Measurements from ENCODE around the gene NKX6-1. TPM values are rescaled to one million over a fixed set of nuclear protein-coding genes. Genes with fewer than 3 reads are reported as not detected.

The NKX6-1 gene
- total and polyA plus RNA-seq, 2 donors (not counting 3 experiments of a cell fraction or from before 2014, with no cell fraction given), result not detected

DNA sequence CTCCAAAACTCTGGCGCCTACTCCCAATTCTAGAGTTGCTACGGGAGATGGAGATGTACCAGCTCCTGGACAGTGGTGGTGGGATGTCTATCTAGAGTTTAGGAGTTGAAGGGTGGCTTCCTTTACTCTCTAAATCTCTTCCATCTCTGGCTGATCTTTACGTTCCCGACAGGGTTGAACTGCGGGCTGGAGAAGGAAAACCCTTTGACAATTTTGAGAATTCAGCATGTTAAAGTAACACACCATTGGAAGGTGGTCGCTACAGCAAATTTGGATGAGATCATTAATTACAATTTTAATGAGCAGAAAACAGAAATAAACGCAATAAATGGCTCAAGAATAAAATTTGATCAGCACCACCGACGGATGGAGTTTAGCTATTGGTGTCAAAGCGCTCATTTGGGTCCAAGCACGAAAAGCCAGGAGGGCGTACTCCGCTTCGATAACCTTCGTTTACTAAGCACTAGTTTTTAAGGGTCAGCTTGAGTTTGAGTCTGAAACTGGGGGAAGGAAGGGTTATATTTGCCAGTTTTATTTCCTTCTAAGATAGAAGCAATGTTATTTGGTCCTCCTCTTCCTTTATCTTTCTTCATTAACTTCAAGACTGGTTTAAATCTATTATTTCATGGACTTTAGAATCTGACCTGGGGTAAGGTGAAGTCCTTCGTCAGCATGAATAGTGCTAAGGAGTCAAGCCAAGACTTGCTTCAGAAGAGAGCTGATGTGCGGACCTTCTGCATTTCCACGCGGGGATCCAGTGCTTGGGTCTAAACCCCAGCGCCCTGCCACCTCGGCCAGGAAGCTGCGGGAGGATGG lies 1.5 kb upstream of the NKX6-1 start:
- CTCF ChIA-PET, result no interaction called here
- H3K36me3 ChIP-seq (ENCODE audit: control insufficient read depth in 2 of 2, extremely low read depth in 1 of 2, insufficient read depth in 2 of 2, low read length in 2 of 2), result no peaks in the 10 kb centered on the region

More for the DNA sequence above, 1.5 kb upstream of the NKX6-1 start:
- DNase-seq (ENCODE audit: low read depth, low spot score) (no peak), FAIRE-seq (no peak)
- no TSS peak for BruUV-seq (replicated peaks)
- Histone ChIP-seq H3K4me3 (replicated peaks in 1 of 3; ENCODE audit: insufficient read depth in 1 of 3, low read depth in 1 of 3, low read length in 3 of 3) (no peak overlapping the region), H3K27me3 (ENCODE audit: control insufficient read depth in 2 of 2, insufficient read depth in 2 of 2, low read length in 2 of 2) (peaks cover 73 to 89% of the 10 kb centered on the region in 2 experiments), H4K20me1 (replicated peaks; ENCODE audit: control insufficient read depth, extremely low read depth, insufficient read depth, low read length) (no peaks in the 10 kb centered on the region), H3K9me3 (replicated peaks; ENCODE audit: control insufficient read depth, insufficient read depth, low read length) (no peaks in the 10 kb centered on the region), H2AFZ (ENCODE audit: low read depth, low read length) (no peak overlapping the region), H3K79me2 (ENCODE audit: control insufficient read depth, insufficient read depth, low read length) (no peaks in the 10 kb centered on the region), H3K4me2 (ENCODE audit: insufficient read depth, low read length) (no peak overlapping the region), H3K4me1 (ENCODE audit: control insufficient read depth, extremely low read depth, insufficient read depth, low read length) (peaks cover 11% of the 10 kb centered on the region), H3K9ac (replicated peaks; ENCODE audit: extremely low read depth, insufficient read depth, low read length) (no peak overlapping the region), H3K27ac (ENCODE audit: insufficient read depth, low read depth, low read length) (no peak overlapping the region), H3K9me1 (replicated peaks; ENCODE audit: control insufficient read depth, extremely low read depth, insufficient read depth, low read length) (no peaks in the 10 kb centered on the region)
- TF ChIP-seq GATA2 (IDR thresholded peaks at IDR 0.05; ENCODE audit: insufficient read depth, insufficient read length, low read depth, low read length), result no peak
- TF ChIP-seq, protein P1, sequence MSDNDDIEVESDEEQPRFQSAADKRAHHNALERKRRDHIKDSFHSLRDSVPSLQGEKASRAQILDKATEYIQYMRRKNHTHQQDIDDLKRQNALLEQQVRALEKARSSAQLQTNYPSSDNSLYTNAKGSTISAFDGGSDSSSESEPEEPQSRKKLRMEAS (IDR thresholded peaks at IDR 0.05; ENCODE audit: insufficient read depth, insufficient read length), result no peak
- no peak for TF ChIP-seq JUN (IDR thresholded peaks at IDR 0.05; ENCODE audit: borderline replicate concordance, insufficient read depth, insufficient read length, low read depth)
- no peak for TF ChIP-seq POLR2A (IDR thresholded peaks at IDR 0.05; ENCODE audit: low read depth, low read length)
- TF ChIP-seq POLR2AphosphoS5 (IDR thresholded peaks at IDR 0.05; ENCODE audit: insufficient read depth, low read depth, low read length), result no peak
- TF ChIP-seq MYC (IDR thresholded peaks at IDR 0.05; ENCODE audit: low read depth, low read length), result no peak
- TF ChIP-seq, protein P2, sequence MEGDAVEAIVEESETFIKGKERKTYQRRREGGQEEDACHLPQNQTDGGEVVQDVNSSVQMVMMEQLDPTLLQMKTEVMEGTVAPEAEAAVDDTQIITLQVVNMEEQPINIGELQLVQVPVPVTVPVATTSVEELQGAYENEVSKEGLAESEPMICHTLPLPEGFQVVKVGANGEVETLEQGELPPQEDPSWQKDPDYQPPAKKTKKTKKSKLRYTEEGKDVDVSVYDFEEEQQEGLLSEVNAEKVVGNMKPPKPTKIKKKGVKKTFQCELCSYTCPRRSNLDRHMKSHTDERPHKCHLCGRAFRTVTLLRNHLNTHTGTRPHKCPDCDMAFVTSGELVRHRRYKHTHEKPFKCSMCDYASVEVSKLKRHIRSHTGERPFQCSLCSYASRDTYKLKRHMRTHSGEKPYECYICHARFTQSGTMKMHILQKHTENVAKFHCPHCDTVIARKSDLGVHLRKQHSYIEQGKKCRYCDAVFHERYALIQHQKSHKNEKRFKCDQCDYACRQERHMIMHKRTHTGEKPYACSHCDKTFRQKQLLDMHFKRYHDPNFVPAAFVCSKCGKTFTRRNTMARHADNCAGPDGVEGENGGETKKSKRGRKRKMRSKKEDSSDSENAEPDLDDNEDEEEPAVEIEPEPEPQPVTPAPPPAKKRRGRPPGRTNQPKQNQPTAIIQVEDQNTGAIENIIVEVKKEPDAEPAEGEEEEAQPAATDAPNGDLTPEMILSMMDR (IDR thresholded peaks at IDR 0.05; ENCODE audit: extremely low read depth in 1 of 2, insufficient read depth in 1 of 2, low read depth in 1 of 2, low read length in 2 of 2), result no peak
- no peak for TF ChIP-seq FOS (IDR thresholded peaks at IDR 0.05; ENCODE audit: borderline replicate concordance, insufficient read depth, low read length)
- no peak for TF ChIP-seq EZH2 (IDR thresholded peaks at IDR 0.05; ENCODE audit: borderline replicate concordance, low read depth, low read length, severe bottlenecking)
- dilution Hi-C loops (cut with MboI; ENCODE audit: extremely low pct_ligation_motif_present, low sequenced_read_pairs), result no loop called here
- POLR2A ChIA-PET, result no interaction called here
- intact Hi-C loops (cut with micrococcal nuclease), result loop anchor here (5.0 to 10.0 kb wide), 3 partner anchors 82 to 996 kb away; partner anchors contain the start of gene CDS1

Data from endothelial cell of umbilical vein (primary cell).